ENCODE results near the gene FAM131A.

GRCh38 chr3:184368116-184368515, 30.7 kb downstream of the FAM131A start:
- TF ChIP-seq POLR2A (IDR thresholded peaks at IDR 0.05; ENCODE audit: low read length) (no peak), GATA1 (IDR thresholded peaks at IDR 0.05; ENCODE audit: low read depth, low read length) (no peak)

All from erythroblast (primary cell).